Thyroid gland (tissue), 4 donors: ENCODE results near the gene TRIM67. TPM values are rescaled to one million over a fixed set of nuclear protein-coding genes. Genes with fewer than 3 reads are reported as not detected.

Experiments
- DNase-seq, 2 donors: peaks; one replicate each; pipeline ENCODE4 v3.0.0-alpha.2; 2019
- H3K27ac ChIP-seq, 3 donors: fragments of 200-600 bp; sonication (generic); 1 replicate in 2 of 3; 2 replicates in 1 of 3; pipeline ENCODE4 v1.5.1; 2016 to 2019; ENCODE audit warnings: mild to moderate bottlenecking in 1 of 3, moderate library complexity in 1 of 3
- H3K27me3 ChIP-seq: fragments of 200-600 bp; sonication (generic); one replicate; pipeline ENCODE4 v1.5.1; 2019
- H3K36me3 ChIP-seq, 2 donors: fragments of 200-600 bp; sonication (generic); one replicate each; pipeline ENCODE4 v1.5.1; 2016 to 2019
- H3K4me1 ChIP-seq, 2 donors: fragments of 200-600 bp; sonication (generic); one replicate each; pipeline ENCODE4 v1.5.1; 2017 to 2019
- H3K4me3 ChIP-seq, 3 donors: fragments of 200-600 bp; sonication (generic); replicated peaks in 1 of 3; 1 replicate in 2 of 3; 2 replicates in 1 of 3; pipeline ENCODE4 v1.5.1; 2016; ENCODE audit warnings: mild to moderate bottlenecking in 1 of 3
- H3K9me3 ChIP-seq: fragments of 200-600 bp; sonication (generic); one replicate; pipeline ENCODE4 v1.5.1; 2017
- CTCF ChIP-seq, 6 experiments: fragments of 200-600 bp in 3 of 6; fragments of 450-650 bp in 3 of 6; sonication (generic) in 3 of 6; IDR thresholded peaks; one replicate each; pipeline ENCODE4 v1.5.1; 2016 to 2019; ENCODE audit warnings: antibody characterized with exemption in 6 of 6, mild to moderate bottlenecking in 2 of 6, inconsistent platforms in 1 of 6, moderate library complexity in 1 of 6
- POLR2A ChIP-seq, 2 donors: fragments of 450-650 bp; IDR thresholded peaks; one replicate each; pipeline ENCODE4 v1.6.1; 2017; ENCODE audit warnings: antibody characterized with exemption in 2 of 2, mild to moderate bottlenecking in 2 of 2, moderate library complexity in 1 of 2
- WGBS, 2 donors: methylation state at CpG; one replicate each; pipeline ENCODE4 v1.1.5; 2017; 5-methylcytosine and 5-hydroxymethylcytosine counted together
- intact Hi-C: fragments of 100-400 bp; cut with DNase I; formaldehyde crosslinking; loops from one replicate; pipeline ENCODE4 v1.15.1; 2023
- total RNA-seq, 4 donors: library from RNA; depleted of rRNA; stranded (reverse); fragments of >200 nt; gene quantifications; one replicate each; pipeline ENCODE4 v1.2.3, GENCODE V29; 2016

Gene TRIM67
- total RNA-seq, 4 donors from 2014 or later = not detected

- Histone ChIP-seq H3K4me1 (peaks cover 13 to 28% of the 10 kb centered on the region in 2 donors), H3K9me3 (no peaks in the 10 kb centered on the region), H3K27me3 (peaks cover 17% of the 10 kb centered on the region), H3K4me3 (no peak overlapping the region), H3K36me3 (no peaks in the 10 kb centered on the region), H3K27ac (no peak overlapping the region)
- no peak for DNase-seq
- TF ChIP-seq POLR2A (IDR thresholded peaks at IDR 0.05) (no peak), CTCF (IDR thresholded peaks at IDR 0.05) (no peak)
- intact Hi-C loops = no loop called here
- 71 to 72% methylated on average over 6 of the region's 6 CpGs for WGBS, 2 donors
These were observed 2.5 kb upstream of the TRIM67 start for GRCh38 chr1:231159202-231159962.

GRCh38 chr1:231159963-231160761 is 1.7 kb upstream of the TRIM67 start:
- WGBS, 2 donors = 68 to 80% methylated on average over 14 to 15 of the region's 15 CpGs
- intact Hi-C loops = no loop called here
- Histone ChIP-seq H3K27me3 (peaks cover 17% of the 10 kb centered on the region), H3K36me3 (no peaks in the 10 kb centered on the region), H3K4me3 (no peak overlapping the region), H3K4me1 (peaks cover 13 to 28% of the 10 kb centered on the region in 2 donors), H3K9me3 (no peaks in the 10 kb centered on the region), H3K27ac (no peak overlapping the region)
- no peak for TF ChIP-seq POLR2A (IDR thresholded peaks at IDR 0.05)
- no peak for TF ChIP-seq CTCF (IDR thresholded peaks at IDR 0.05)
- no peak for DNase-seq

- intact Hi-C loops = no loop called here
- H3K27ac ChIP-seq = no peak overlapping the region
- H3K36me3 ChIP-seq = no peaks in the 10 kb centered on the region
- no peaks in the 10 kb centered on the region for H3K9me3 ChIP-seq
- H3K4me3 ChIP-seq = no peak overlapping the region
- TF ChIP-seq CTCF (IDR thresholded peaks at IDR 0.05) = no peak
- TF ChIP-seq POLR2A (IDR thresholded peaks at IDR 0.05) = no peak
- H3K4me1 ChIP-seq = peaks cover 13 to 28% of the 10 kb centered on the region in 2 donors
- WGBS, 2 donors = 4 to 10% methylated on average over 29 to 31 of the region's 51 CpGs
- DNase-seq = no peak
- peaks cover 17% of the 10 kb centered on the region for H3K27me3 ChIP-seq
These were observed 777 bp upstream of the TRIM67 start for GRCh38 chr1:231160895-231161666.

- Histone ChIP-seq H3K9me3 (no peaks in the 10 kb centered on the region), H3K27me3 (peaks cover 17% of the 10 kb centered on the region), H3K4me3 (peak overlapping the region in 1 of 3 donors; percentile 22), H3K36me3 (no peaks in the 10 kb centered on the region), H3K27ac (no peak overlapping the region), H3K4me1 (peaks cover 13 to 28% of the 10 kb centered on the region in 2 donors)
- TF ChIP-seq POLR2A (IDR thresholded peaks at IDR 0.05) (no peak), CTCF (IDR thresholded peaks at IDR 0.05) (no peak)
- WGBS, 2 donors = 0 to 3% methylated on average over 3 to 24 of the region's 71 CpGs
- peak; percentile 44 to 55 for DNase-seq
- intact Hi-C loops = no loop called here
These were observed 575 bp downstream of the TRIM67 start for GRCh38 chr1:231162297-231162969.
